ENCODE measurements around the gene VPS26A.

DNA sequence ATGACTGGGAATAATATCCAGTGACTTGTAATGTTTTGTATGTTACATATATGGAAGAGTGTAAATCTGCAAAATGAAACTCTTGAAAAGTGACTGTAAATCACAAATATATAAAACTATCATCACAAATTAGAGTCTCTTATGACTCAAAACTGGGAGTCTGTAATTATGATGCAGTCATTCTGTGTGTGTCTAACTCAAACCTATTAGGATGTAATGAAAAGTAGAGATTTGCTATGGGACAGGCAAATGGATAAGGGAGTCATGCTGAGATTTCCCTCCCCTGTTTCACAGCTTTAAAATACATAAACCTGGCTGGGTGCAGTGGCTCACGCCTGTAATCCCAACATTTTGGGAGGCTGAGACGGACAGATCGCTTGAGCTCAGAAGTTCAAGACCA lies 87.5 kb downstream of the VPS26A start:
- TF ChIP-seq POLR2AphosphoS5 (IDR thresholded peaks at IDR 0.05) (no peak), POLR2A (IDR thresholded peaks at IDR 0.05) (no peak), EP300 (IDR thresholded peaks at IDR 0.05) (no peak)
- TF ChIP-seq, protein P1, sequence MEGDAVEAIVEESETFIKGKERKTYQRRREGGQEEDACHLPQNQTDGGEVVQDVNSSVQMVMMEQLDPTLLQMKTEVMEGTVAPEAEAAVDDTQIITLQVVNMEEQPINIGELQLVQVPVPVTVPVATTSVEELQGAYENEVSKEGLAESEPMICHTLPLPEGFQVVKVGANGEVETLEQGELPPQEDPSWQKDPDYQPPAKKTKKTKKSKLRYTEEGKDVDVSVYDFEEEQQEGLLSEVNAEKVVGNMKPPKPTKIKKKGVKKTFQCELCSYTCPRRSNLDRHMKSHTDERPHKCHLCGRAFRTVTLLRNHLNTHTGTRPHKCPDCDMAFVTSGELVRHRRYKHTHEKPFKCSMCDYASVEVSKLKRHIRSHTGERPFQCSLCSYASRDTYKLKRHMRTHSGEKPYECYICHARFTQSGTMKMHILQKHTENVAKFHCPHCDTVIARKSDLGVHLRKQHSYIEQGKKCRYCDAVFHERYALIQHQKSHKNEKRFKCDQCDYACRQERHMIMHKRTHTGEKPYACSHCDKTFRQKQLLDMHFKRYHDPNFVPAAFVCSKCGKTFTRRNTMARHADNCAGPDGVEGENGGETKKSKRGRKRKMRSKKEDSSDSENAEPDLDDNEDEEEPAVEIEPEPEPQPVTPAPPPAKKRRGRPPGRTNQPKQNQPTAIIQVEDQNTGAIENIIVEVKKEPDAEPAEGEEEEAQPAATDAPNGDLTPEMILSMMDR (IDR thresholded peaks at IDR 0.05): no peak

All from upper lobe of left lung (tissue), 4 donors.